GM12801 (cell line): ENCODE data around the gene SENP8.

Source experiments
- CTCF ChIP-seq: IDR thresholded peaks from one replicate; pipeline ENCODE4 v1.5.1; 2011; ENCODE audit warnings: control low read depth; ENCODE audit not compliant: insufficient read length; ENCODE audit errors: extremely low read depth

Gene SENP8

GRCh38 chr15:72105111-72105510, 13.1 kb upstream of the SENP8 start:
- no peak for TF ChIP-seq CTCF

- TF ChIP-seq CTCF = no peak
Measured at GRCh38 chr15:72106068-72106467, 12.1 kb upstream of the SENP8 start.

DNA sequence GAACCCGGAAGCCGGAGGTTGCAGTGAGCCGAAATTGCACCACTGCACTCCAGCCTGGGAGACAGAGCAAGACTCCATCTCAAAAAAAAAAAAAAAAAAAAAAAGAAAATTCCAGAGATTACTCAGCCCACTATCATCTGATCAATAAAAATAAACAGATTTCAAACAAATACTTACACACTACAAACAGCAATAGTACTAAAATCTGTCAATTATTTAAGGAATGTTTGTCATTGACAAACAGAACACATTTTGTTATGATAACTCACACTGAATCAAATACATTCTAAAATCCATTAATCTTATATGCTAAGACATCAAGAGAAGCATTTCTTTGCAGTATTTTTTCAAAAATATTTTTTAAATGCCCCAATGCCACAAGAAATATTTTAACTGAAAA, 7.8 kb upstream of the SENP8 start:
- TF ChIP-seq CTCF = no peak

- TF ChIP-seq CTCF = no peak
Measured at GRCh38 chr15:72112116-72112515, 6.1 kb upstream of the SENP8 start.

- TF ChIP-seq CTCF = no peak
Measured at GRCh38 chr15:72112805-72113204, 5.4 kb upstream of the SENP8 start.

DNA sequence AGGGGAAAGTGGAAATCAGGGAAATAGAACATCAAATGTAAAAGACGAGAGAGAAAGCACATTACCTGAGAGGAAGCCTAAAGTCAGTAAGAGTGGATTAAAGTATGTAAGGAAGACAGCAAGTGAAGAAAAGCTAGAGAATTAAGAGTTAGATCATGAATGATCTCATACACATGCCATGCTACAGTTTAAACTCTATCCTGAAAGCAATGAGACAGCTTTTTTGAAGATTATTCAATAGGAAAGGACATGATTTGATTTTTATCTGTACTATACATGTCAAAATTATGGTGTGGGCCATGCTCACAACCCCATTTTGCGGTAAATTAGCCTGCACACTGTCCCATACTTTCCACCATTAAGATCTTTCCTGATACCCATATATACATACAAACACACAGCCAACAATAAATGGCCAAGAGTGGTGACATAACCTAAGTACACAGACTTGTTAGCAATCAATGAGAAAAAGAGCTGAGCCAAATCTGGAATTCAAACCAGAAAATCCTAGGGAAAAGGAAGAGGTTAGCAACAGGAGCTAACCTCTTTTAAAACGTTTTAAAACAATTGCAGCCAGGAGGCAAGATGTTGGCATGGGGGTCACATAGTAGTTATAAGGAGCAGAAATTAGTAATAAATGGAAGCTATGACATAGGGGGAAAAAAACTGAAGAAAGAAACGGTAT, 4.7 kb upstream of the SENP8 start:
- TF ChIP-seq CTCF = no peak

DNA sequence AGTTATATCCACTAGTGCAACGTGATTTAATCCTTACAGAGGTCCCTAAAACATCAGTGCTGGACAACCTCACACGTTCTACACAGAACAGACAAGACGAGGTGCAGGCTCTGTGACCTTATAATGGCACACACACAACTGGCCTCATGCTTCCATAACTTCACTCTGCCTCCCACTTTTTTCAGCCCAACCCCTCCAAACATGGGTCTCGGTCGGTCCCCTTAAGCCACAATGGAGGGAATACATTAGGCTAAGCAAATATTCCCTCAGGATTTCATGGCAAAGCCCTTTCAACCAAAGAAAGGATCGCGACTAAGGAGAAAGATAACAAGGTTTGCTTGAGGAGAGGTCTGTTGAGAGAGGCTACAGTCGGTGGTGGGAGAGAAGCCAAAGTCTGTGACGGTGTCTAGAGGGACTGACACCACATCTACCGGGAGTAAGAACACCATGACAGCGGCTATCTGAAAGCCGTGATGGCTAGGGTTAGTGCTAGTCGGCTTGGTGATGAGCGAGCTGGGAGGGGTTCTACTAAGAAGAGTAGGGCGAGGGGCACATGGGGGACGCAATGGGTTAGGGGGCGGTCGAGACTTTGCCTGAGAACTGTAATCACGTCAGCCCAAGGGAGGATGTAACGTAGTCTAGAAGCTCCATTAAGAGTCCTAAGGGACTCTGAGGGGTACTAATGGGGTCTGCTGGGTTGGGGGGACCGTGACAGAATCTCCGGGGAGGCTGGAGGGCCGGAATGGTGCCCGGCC, 1.3 kb upstream of the SENP8 start:
- TF ChIP-seq CTCF = no peak
